HG02885 (cell line): ENCODE measurements around the gene TECTB.

Experiments
- ATAC-seq: cut with Tn5 transposase; IDR thresholded peaks from one replicate; pipeline ENCODE4 v1.9.1; 2021; ENCODE audit warnings: mild to moderate bottlenecking; ENCODE audit not compliant: unreplicated experiment, poor library complexity

Gene TECTB

GRCh38 chr10:112271982-112272381 is 11.2 kb upstream of the TECTB start:
- ATAC-seq = no peak

GRCh38 chr10:112274831-112275230 is 8.4 kb upstream of the TECTB start:
- ATAC-seq = no peak

GRCh38 chr10:112275512-112276245 is 7.5 kb upstream of the TECTB start:
- ATAC-seq = no peak

- no peak for ATAC-seq
These were observed 4.3 kb upstream of the TECTB start for GRCh38 chr10:112278871-112279270.

- no peak for ATAC-seq
These were observed 3.8 kb upstream of the TECTB start for GRCh38 chr10:112279433-112279832.

GRCh38 chr10:112280205-112280921 is 2.8 kb upstream of the TECTB start:
- no peak for ATAC-seq

GRCh38 chr10:112282086-112282485 is 1.1 kb upstream of the TECTB start:
- ATAC-seq = no peak

GRCh38 chr10:112286837-112287818 is 3.9 kb downstream of the TECTB start:
- no peak for ATAC-seq

GRCh38 chr10:112287844-112288243 is 4.6 kb downstream of the TECTB start:
- no peak for ATAC-seq

GRCh38 chr10:112288486-112288885 is 5.3 kb downstream of the TECTB start:
- ATAC-seq = no peak

- ATAC-seq = no peak
These were observed 6.3 kb downstream of the TECTB start for GRCh38 chr10:112289373-112290053.

- no peak for ATAC-seq
These were observed 6.8 kb downstream of the TECTB start for GRCh38 chr10:112290054-112290373.

GRCh38 chr10:112294169-112294568 is 11.0 kb downstream of the TECTB start:
- no peak for ATAC-seq

GRCh38 chr10:112295853-112296830 is 12.9 kb downstream of the TECTB start:
- ATAC-seq = no peak

GRCh38 chr10:112296908-112297331 is 13.7 kb downstream of the TECTB start:
- no peak for ATAC-seq

GRCh38 chr10:112298581-112298980 is 15.4 kb downstream of the TECTB start:
- no peak for ATAC-seq

GRCh38 chr10:112299456-112299855 is 16.3 kb downstream of the TECTB start:
- ATAC-seq = no peak

- no peak for ATAC-seq
These were observed 19.1 kb downstream of the TECTB start for GRCh38 chr10:112302335-112302734.

GRCh38 chr10:112303528-112303927 is 20.3 kb downstream of the TECTB start:
- no peak for ATAC-seq
